ENCODE results near the gene DEPP1.

Gene DEPP1

DNA sequence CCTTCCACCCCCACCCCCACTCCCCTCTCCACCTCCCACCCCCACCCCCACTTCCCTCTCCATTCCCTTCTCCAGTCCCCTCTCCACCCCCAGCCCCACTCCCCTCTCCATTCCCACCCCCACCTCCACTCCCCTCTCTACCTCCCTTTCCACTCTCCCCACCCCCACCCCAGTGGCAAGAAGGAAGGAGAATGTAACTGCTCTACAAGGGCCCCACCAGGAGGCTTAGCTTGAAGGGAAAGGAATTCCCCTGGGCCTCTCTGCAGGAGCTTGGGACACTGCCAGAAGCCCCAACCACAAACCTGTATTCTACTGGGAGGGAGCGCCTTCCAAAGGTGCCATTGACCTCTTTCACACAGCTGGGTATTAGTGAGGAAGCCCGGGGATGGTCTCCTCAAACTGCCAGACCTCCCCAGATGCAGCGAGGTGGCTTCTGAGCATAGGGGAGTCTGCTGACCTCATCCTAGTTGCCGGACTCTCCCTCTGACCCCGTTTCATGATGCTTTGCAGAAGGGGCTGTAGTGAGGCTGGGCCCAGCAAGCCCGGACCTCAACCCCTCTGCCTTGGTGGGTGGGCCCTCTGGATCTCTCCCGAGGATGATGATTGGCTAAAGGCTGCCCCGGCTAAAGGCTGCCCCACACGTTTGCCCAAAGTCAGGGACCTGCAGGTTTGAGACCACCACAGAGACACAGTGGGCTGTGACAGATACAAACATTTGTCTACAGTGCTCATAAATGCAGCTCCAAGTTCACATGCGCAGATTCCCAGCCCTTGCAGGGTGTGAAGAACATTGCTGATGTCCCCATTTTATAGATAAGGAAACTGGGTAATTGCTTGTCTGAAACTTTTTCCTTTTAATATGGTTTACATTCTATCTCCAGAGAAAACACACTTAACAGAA lies 2.9 kb downstream of the DEPP1 start:
- H3K9me2 ChIP-seq (replicated peaks; ENCODE audit: insufficient read depth, low read length), result no peaks in the 10 kb centered on the region
- H3K9me3 ChIP-seq (ENCODE audit: insufficient read depth, low read length), result no peaks in the 10 kb centered on the region
- no peak overlapping the region for H3K9ac ChIP-seq (ENCODE audit: low read length)
- no peak overlapping the region for H3K4me2 ChIP-seq (ENCODE audit: low read depth, low read length, poor library complexity, severe bottlenecking)
- TF ChIP-seq EZH2phosphoT487 (conservative IDR thresholded peaks at IDR 0.05; ENCODE audit: low read length), result no peak
- TF ChIP-seq CTCF (IDR thresholded peaks at IDR 0.05; ENCODE audit: insufficient read depth, low read length, poor library complexity, severe bottlenecking), result no peak
- H3K4me3 ChIP-seq (ENCODE audit: insufficient read depth, low read length, poor library complexity, severe bottlenecking), result no peak overlapping the region
- H3F3A ChIP-seq (ENCODE audit: insufficient read depth), result no peaks in the 10 kb centered on the region
- H2AFZ ChIP-seq (ENCODE audit: low read depth, low read length, severe bottlenecking), result no peak overlapping the region
- no peaks in the 10 kb centered on the region for H3K36me3 ChIP-seq (ENCODE audit: low read length)
- no peaks in the 10 kb centered on the region for H3K27me3 ChIP-seq (ENCODE audit: low read length)
- H4K20me1 ChIP-seq (ENCODE audit: low read depth, low read length), result no peaks in the 10 kb centered on the region
- H3K27ac ChIP-seq (ENCODE audit: low read depth, low read length), result no peak overlapping the region
- no peaks in the 10 kb centered on the region for H3K79me2 ChIP-seq (ENCODE audit: insufficient read depth, low read length)

DNA sequence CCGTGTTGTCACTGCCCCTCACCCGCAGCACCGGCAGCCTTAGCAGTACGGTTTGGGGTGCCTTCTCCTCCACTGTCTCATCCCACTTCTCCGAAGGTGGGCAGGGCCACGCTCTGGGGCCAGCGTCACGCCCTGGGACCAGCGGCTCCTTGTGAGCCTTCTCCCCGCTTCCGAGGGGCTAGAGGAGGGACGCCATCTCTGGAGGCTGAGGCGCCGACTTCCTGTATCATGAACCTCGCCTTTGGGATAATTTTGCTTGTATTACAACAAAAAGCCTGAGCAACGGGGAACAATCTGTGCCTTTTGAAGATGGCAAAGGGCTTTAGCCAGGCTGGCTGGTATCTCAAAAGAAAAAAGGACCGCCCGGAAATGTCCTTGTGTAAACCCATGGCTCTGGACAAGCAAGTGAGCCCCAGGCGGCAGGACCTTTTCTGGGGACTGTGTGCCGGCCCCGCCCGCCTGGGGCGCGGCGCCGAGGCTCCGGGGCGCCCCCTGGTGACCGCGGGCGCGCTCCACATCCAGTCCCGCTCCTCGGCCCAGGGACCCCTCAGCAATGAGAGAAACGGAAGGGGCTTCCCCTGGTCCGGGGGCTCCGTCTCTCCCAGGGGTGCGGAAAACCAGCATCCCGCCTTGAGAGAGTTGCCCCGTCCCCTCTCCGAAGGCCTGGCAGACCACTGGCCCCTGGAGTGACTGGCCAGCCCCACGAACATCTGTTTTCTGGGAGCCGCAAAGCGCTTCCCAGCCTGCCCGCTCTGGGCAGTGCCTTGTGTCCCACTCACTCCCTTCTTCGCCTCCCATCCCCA lies 3.8 kb downstream of the DEPP1 start:
- Histone ChIP-seq H4K20me1 (ENCODE audit: low read depth, low read length) (no peaks in the 10 kb centered on the region), H3K36me3 (ENCODE audit: low read length) (no peaks in the 10 kb centered on the region), H3K9ac (ENCODE audit: low read length) (peak overlapping the region; percentile 52), H3K4me3 (ENCODE audit: insufficient read depth, low read length, poor library complexity, severe bottlenecking) (peak overlapping the region; percentile 32), H3F3A (ENCODE audit: insufficient read depth) (no peaks in the 10 kb centered on the region), H3K79me2 (ENCODE audit: insufficient read depth, low read length) (no peaks in the 10 kb centered on the region), H3K9me2 (replicated peaks; ENCODE audit: insufficient read depth, low read length) (no peaks in the 10 kb centered on the region), H3K4me2 (ENCODE audit: low read depth, low read length, poor library complexity, severe bottlenecking) (peak overlapping the region; percentile 56), H2AFZ (ENCODE audit: low read depth, low read length, severe bottlenecking) (peak overlapping the region; percentile 87), H3K9me3 (ENCODE audit: insufficient read depth, low read length) (no peaks in the 10 kb centered on the region), H3K27ac (ENCODE audit: low read depth, low read length) (no peak overlapping the region), H3K27me3 (ENCODE audit: low read length) (no peaks in the 10 kb centered on the region)
- TF ChIP-seq CTCF (IDR thresholded peaks at IDR 0.05; ENCODE audit: insufficient read depth, low read length, poor library complexity, severe bottlenecking) (peak; percentile 87), EZH2phosphoT487 (conservative IDR thresholded peaks at IDR 0.05; ENCODE audit: low read length) (no peak)

DNA sequence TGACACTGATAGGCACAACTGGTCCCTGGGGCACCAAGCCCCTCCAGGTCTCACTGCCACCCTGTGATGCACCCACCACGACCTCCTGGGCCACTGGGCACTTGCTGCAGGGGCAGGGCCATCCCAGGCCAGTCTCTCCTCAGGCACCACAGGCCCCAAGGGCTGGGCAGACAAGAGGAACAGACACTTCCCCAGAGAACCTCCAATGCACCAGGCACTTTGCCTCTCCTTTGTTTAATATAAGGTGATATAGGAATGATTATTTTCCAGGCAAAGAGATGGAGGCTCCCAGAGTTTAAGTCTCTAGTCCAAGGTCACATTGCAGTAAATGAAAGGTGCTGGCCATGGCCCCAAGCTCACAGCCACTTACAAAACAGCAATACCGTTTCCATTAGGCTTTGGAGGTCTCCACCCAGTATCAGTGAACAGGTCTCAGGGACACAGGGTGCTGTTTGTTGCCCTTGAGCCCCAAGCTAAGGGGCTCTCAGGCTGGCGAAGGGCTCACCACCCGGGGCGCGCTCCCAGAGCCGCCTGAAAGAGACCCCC lies 4.5 kb downstream of the DEPP1 start:
- H3K4me2 ChIP-seq (ENCODE audit: low read depth, low read length, poor library complexity, severe bottlenecking), result peak overlapping the region; percentile 56
- H3K9ac ChIP-seq (ENCODE audit: low read length), result peak overlapping the region; percentile 52
- no peaks in the 10 kb centered on the region for H3F3A ChIP-seq (ENCODE audit: insufficient read depth)
- H3K36me3 ChIP-seq (ENCODE audit: low read length), result no peaks in the 10 kb centered on the region
- H3K4me3 ChIP-seq (ENCODE audit: insufficient read depth, low read length, poor library complexity, severe bottlenecking), result peak overlapping the region; percentile 32
- no peaks in the 10 kb centered on the region for H3K9me3 ChIP-seq (ENCODE audit: insufficient read depth, low read length)
- H2AFZ ChIP-seq (ENCODE audit: low read depth, low read length, severe bottlenecking), result peak overlapping the region; percentile 87
- H3K27ac ChIP-seq (ENCODE audit: low read depth, low read length), result no peak overlapping the region
- no peaks in the 10 kb centered on the region for H3K9me2 ChIP-seq (replicated peaks; ENCODE audit: insufficient read depth, low read length)
- no peak for TF ChIP-seq EZH2phosphoT487 (conservative IDR thresholded peaks at IDR 0.05; ENCODE audit: low read length)
- no peak for TF ChIP-seq CTCF (IDR thresholded peaks at IDR 0.05; ENCODE audit: insufficient read depth, low read length, poor library complexity, severe bottlenecking)
- H4K20me1 ChIP-seq (ENCODE audit: low read depth, low read length), result no peaks in the 10 kb centered on the region
- H3K27me3 ChIP-seq (ENCODE audit: low read length), result no peaks in the 10 kb centered on the region
- no peaks in the 10 kb centered on the region for H3K79me2 ChIP-seq (ENCODE audit: insufficient read depth, low read length)

All from SU-DHL-6 (cell line).